OCI-LY7 (cell line): Measurements from ENCODE around the gene MIDN. TPM values are rescaled to one million over a fixed set of nuclear protein-coding genes. Genes with fewer than 3 reads are reported as not detected.

Source experiments
- BruUV-seq: library from RNA; stranded (reverse); fragments of 400-500 nt; replicated peaks from 2 replicates; lab custom pipeline; 2021; lab: Mats Ljungman, UMichigan
- CTCF ChIA-PET: fragments of 300-600 bp; sonication (Branson Sonifier 250); formaldehyde crosslinking; loops from one replicate; lab custom pipeline; 2022; ENCODE audit warnings: antibody characterized with exemption; ENCODE audit not compliant: unreplicated experiment; lab: Charles Lee
- POLR2A ChIA-PET: fragments of 300-600 bp; sonication (Branson Sonifier 250); formaldehyde crosslinking; loops from one replicate; lab custom pipeline; 2022; ENCODE audit warnings: antibody characterized with exemption; lab: Charles Lee
- DNase-seq: peaks from one replicate; pipeline ENCODE4 v3.0.0-alpha.2; 2015; ENCODE audit warnings: low spot score
- H2AFZ ChIP-seq: fragments of 200-600 bp; sonication (generic), shearing (Covaris generic); 2 replicates; pipeline ENCODE4 v1.6.1; 2014; ENCODE audit warnings: mild to moderate bottlenecking, antibody characterized with exemption, low read length, moderate library complexity
- H3K27ac ChIP-seq: fragments of 200-600 bp; sonication (generic); 2 replicates; pipeline ENCODE4 v1.5.1; 2014; ENCODE audit warnings: mixed run types, low read depth, mild to moderate bottlenecking, moderate library complexity, low read length, inconsistent platforms; ENCODE audit not compliant: poor library complexity, severe bottlenecking
- H3K36me3 ChIP-seq: fragments of 200-600 bp; sonication (generic); 2 replicates; pipeline ENCODE4 v1.6.1; 2014; ENCODE audit warnings: mild to moderate bottlenecking, antibody characterized with exemption, low read length, moderate library complexity, mixed read lengths; ENCODE audit not compliant: insufficient read depth
- H3K4me1 ChIP-seq: fragments of 200-600 bp; sonication (generic); 2 replicates; pipeline ENCODE4 v1.5.1; 2014; ENCODE audit warnings: mild to moderate bottlenecking, low read length; ENCODE audit not compliant: insufficient read depth, poor library complexity, severe bottlenecking
- H3K4me2 ChIP-seq: fragments of 200-600 bp; sonication (generic); 2 replicates; pipeline ENCODE4 v1.6.1; 2014; ENCODE audit warnings: mild to moderate bottlenecking, low read length
- H3K4me3 ChIP-seq: fragments of 200-600 bp; sonication (generic); 2 replicates; pipeline ENCODE4 v1.5.1; 2014; ENCODE audit warnings: mild to moderate bottlenecking, low read depth, low read length; ENCODE audit not compliant: poor library complexity, severe bottlenecking
- H3K79me2 ChIP-seq: fragments of 200-600 bp; sonication (generic); 2 replicates; pipeline ENCODE4 v1.6.1; 2016; ENCODE audit warnings: low read depth, mild to moderate bottlenecking, low read length, moderate library complexity, mixed read lengths; ENCODE audit not compliant: insufficient read depth
- H3K9me2 ChIP-seq: fragments of 200-600 bp; sonication (generic); 2 replicates; pipeline ENCODE4 v1.6.1; 2016; ENCODE audit warnings: mild to moderate bottlenecking, low read length, mixed read lengths; ENCODE audit not compliant: insufficient read depth
- H3K9me3 ChIP-seq: fragments of 200-600 bp; sonication (generic); 2 replicates; pipeline ENCODE4 v1.6.1; 2014; ENCODE audit warnings: mild to moderate bottlenecking, mixed run types, low read length, mixed read lengths
- H4K20me1 ChIP-seq: fragments of 200-600 bp; sonication (generic); 2 replicates; pipeline ENCODE4 v1.6.1; 2014; ENCODE audit warnings: mild to moderate bottlenecking, antibody characterized with exemption, low read length, moderate library complexity, mixed read lengths; ENCODE audit not compliant: insufficient read depth
- EZH2phosphoT487 ChIP-seq: fragments of 200-600 bp; sonication (generic); IDR thresholded peaks from 2 replicates; pipeline ENCODE4 v1.6.1; 2018; ENCODE audit warnings: low read depth, borderline replicate concordance, mild to moderate bottlenecking, mixed run types, antibody characterized with exemption, low read length, moderate library complexity, mixed read lengths
- intact Hi-C: fragments of 100-400 bp; cut with micrococcal nuclease; formaldehyde crosslinking; loops from one replicate; pipeline ENCODE4 v1.10.0; 2022; ENCODE audit not compliant: unreplicated experiment
- total RNA-seq, 2 experiments: library from RNA; depleted of rRNA in 1 of 2; stranded (reverse); fragments of >200 nt in 1 of 2; shearing (Covaris generic) in 1 of 2; gene quantifications; 2 replicates each; pipeline ENCODE4 v1.2.3, GENCODE V29; 2014 to 2022
- TF ChIP-seq, protein P1 (sequence below): fragments of 200-600 bp; sonication (generic); conservative IDR thresholded peaks from 2 replicates; pipeline ENCODE4 v1.5.1; 2014; ENCODE audit warnings: mild to moderate bottlenecking, antibody characterized with exemption, low read length, moderate library complexity, mixed read lengths

Gene MIDN
- total RNA-seq, 2 experiments from 2014 or later = 20.3 to 70.9 TPM

DNA sequence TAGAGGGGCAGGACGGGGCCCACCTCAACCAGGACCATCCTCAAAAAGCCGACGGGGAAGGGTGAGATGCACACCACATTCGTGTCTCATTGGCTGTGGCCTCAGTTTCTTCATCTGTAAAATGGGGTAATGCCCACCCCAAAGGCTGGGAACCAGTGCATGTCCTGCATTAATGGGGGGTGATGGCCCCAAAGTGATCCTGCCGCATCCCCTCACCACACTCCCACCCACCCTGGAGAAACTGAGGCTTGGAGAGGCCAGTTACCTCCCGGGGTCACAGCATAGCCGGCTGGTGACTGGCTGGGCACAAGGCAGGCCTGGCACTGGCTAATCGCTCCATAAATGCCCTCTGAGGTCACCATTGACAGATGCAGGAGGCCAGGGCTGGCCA is 640 bp upstream of the MIDN start:
- Histone ChIP-seq H3K4me2 (peak overlapping the region; percentile 92), H4K20me1 (no peaks in the 10 kb centered on the region), H3K4me1 (peaks cover 51% of the 10 kb centered on the region), H3K9me2 (no peaks in the 10 kb centered on the region), H3K36me3 (peaks cover 53% of the 10 kb centered on the region), H2AFZ (no peak overlapping the region), H3K27ac (peak overlapping the region; percentile 73), H3K4me3 (peak overlapping the region; percentile 74), H3K9me3 (no peaks in the 10 kb centered on the region), H3K79me2 (peaks cover 31% of the 10 kb centered on the region; the same call in 1 of the 2 replicates)
- no peak for TF ChIP-seq EZH2phosphoT487
- TF ChIP-seq, protein P1, sequence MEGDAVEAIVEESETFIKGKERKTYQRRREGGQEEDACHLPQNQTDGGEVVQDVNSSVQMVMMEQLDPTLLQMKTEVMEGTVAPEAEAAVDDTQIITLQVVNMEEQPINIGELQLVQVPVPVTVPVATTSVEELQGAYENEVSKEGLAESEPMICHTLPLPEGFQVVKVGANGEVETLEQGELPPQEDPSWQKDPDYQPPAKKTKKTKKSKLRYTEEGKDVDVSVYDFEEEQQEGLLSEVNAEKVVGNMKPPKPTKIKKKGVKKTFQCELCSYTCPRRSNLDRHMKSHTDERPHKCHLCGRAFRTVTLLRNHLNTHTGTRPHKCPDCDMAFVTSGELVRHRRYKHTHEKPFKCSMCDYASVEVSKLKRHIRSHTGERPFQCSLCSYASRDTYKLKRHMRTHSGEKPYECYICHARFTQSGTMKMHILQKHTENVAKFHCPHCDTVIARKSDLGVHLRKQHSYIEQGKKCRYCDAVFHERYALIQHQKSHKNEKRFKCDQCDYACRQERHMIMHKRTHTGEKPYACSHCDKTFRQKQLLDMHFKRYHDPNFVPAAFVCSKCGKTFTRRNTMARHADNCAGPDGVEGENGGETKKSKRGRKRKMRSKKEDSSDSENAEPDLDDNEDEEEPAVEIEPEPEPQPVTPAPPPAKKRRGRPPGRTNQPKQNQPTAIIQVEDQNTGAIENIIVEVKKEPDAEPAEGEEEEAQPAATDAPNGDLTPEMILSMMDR = no peak
- intact Hi-C loops = no loop called here
- ChIA-PET POLR2A (no interaction called here), CTCF (no interaction called here)
- BruUV-seq = no TSS peak
- DNase-seq = no peak

DNA sequence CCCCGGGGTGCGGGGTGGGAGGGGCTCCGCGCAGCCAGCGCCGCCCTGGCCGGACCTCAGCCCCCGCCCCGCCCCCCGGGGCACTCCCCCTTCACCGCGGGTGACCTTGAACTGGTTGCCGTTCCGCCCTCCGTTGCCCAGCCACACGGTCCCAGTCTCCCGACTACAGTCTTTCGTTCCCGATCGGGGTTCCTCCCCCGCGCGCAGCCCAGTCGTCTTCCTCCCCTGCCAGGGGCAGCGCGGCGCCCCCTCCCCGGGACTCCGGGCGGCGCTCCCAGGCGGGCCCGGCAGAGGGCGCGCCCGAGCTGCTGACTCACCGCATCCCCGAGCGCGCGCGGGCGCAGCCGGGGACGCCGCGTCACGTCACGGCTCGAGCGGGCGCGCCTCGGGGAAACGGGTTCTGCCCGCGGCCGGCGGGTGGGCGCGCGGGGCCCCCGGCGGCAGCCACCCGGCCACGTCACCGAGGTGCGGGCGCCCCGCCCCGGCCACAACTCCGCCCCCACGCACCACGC is 459 bp downstream of the MIDN start:
- Histone ChIP-seq H4K20me1 (0 out of 2 replicates have a peak, but pooled peaks cover 7% of the 10 kb centered on the region), H3K4me3 (peak overlapping the region; percentile 74), H3K27ac (peak overlapping the region; percentile 73), H3K4me1 (peaks cover 51% of the 10 kb centered on the region), H2AFZ (no peak overlapping the region), H3K9me2 (no peaks in the 10 kb centered on the region), H3K36me3 (peaks cover 54% of the 10 kb centered on the region), H3K79me2 (peaks cover 36% of the 10 kb centered on the region; the same call in 1 of the 2 replicates), H3K4me2 (peak overlapping the region; percentile 92), H3K9me3 (no peaks in the 10 kb centered on the region)
- BruUV-seq = no TSS peak
- ChIA-PET POLR2A (no interaction called here), CTCF (no interaction called here)
- peak; percentile 82 for DNase-seq
- intact Hi-C loops = loop anchor here (1.0 kb wide), 1 partner anchor 17 kb away; no protein-coding TSS in a partner anchor
- no peak for TF ChIP-seq EZH2phosphoT487
- TF ChIP-seq, protein P1 = peak; percentile 78

DNA sequence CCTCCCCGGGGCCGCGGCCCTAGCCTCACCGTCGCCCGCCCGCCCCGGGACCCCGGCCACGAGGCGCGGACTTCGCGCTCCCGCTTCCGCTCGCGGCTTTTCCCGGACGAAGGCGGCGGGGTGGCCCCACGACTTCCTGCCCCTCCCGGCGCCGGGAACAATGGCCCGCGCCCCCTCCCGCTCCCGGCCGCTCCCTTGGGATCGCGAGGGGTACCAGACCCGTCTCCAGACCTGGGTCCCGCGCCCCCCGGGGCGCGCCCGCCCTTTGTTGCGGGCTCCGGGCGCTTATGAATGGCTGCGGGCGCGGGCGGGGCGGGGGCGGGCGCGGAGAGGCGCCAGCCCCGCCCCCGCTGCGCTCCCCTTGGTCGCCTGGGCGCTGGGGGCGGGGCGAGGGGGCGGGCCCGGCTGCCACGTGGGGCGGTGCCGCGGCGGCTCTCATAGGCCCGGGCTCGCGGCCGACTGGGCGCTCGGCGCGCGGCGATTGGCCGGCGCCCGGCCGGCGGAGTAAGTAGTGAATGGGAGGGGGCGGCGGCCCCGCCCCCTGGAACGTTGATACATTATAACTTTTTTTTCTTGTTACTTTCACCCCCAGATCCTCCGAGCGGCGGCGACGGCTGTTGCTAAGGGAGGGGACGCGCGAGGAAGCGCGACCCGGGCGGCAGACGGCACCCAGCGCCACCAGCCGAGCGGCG is 1.1 kb downstream of the MIDN start:
- no peak for TF ChIP-seq EZH2phosphoT487
- TF ChIP-seq, protein P1 = no peak
- Histone ChIP-seq H3K4me3 (peak overlapping the region; percentile 97), H3K9me2 (no peaks in the 10 kb centered on the region), H3K79me2 (peaks cover 37% of the 10 kb centered on the region; the same call in 1 of the 2 replicates), H3K36me3 (peaks cover 56% of the 10 kb centered on the region), H3K4me2 (peak overlapping the region; percentile 100), H2AFZ (no peak overlapping the region), H3K27ac (peak overlapping the region; percentile 87), H4K20me1 (0 out of 2 replicates have a peak, but pooled peaks cover 7% of the 10 kb centered on the region), H3K9me3 (no peaks in the 10 kb centered on the region), H3K4me1 (peaks cover 46% of the 10 kb centered on the region)
- peak; percentile 96 for DNase-seq
- ChIA-PET CTCF (no interaction called here), POLR2A (no interaction called here)
- intact Hi-C loops = loop anchor here (1.0 kb wide), 1 partner anchor 17 kb away; no protein-coding TSS in a partner anchor
- no TSS peak for BruUV-seq
